IMR-90 (cell line): ENCODE results near the gene DEPDC1. TPM values are rescaled to one million over a fixed set of nuclear protein-coding genes. Genes with fewer than 3 reads are reported as not detected.

Experiments used
- ATAC-seq: fragments of 200-7000 bp; cut with Tn5 transposase; 2 replicates; pipeline ENCODE4 v1.9.1; 2020; ENCODE audit warnings: low read depth, mild to moderate bottlenecking, moderate library complexity
- BruUV-seq: library from RNA; stranded (reverse); fragments of 400-500 nt; replicated peaks from 2 replicates; lab custom pipeline; 2021; lab: Mats Ljungman, UMichigan
- CTCF ChIA-PET: fragments of 300-600 bp; formaldehyde crosslinking; extraction: SDS; loops from one replicate; lab custom pipeline; 2021; ENCODE audit warnings: antibody characterized with exemption; lab: Yijun Ruan, JAX
- POLR2A ChIA-PET: fragments of 300-600 bp; sonication (Branson Sonifier 250); formaldehyde crosslinking; loops from one replicate; lab custom pipeline; 2022; ENCODE audit warnings: antibody characterized with exemption; ENCODE audit not compliant: unreplicated experiment; lab: Charles Lee
- DNase-seq: peaks from one replicate; pipeline ENCODE4 v3.0.0; 2013
- H2AFZ ChIP-seq: replicated peaks from 2 replicates; pipeline ENCODE3; 2013; ENCODE audit warnings: low read length, mild to moderate bottlenecking; ENCODE audit not compliant: poor library complexity
- H2AK5ac ChIP-seq: 2 replicates; pipeline ENCODE4 v1.6.1; 2013; ENCODE audit warnings: low read depth, low read length, inconsistent platforms
- H2AK9ac ChIP-seq: replicated peaks from 2 replicates; pipeline ENCODE3; 2013; ENCODE audit warnings: mild to moderate bottlenecking, low read depth, low read length, moderate library complexity; ENCODE audit not compliant: poor library complexity
- H2BK120ac ChIP-seq: 2 replicates; pipeline ENCODE4 v1.6.1; 2013; ENCODE audit warnings: low read depth, low read length, inconsistent platforms
- H2BK15ac ChIP-seq: 3 replicates; pipeline ENCODE4 v1.6.1; 2013; ENCODE audit warnings: low read depth, low read length, inconsistent platforms
- H2BK20ac ChIP-seq: 2 replicates; pipeline ENCODE4 v1.6.1; 2013; ENCODE audit warnings: low read depth, mild to moderate bottlenecking, inconsistent platforms, low read length, moderate library complexity
- H2BK5ac ChIP-seq: 2 replicates; pipeline ENCODE4 v1.6.1; 2013; ENCODE audit warnings: mild to moderate bottlenecking, low read depth, low read length, inconsistent platforms; ENCODE audit not compliant: poor library complexity, severe bottlenecking
- H3K14ac ChIP-seq: replicated peaks from 2 replicates; pipeline ENCODE4 v1.6.1; 2013; ENCODE audit warnings: low read depth, low read length, inconsistent platforms
- H3K18ac ChIP-seq: 2 replicates; pipeline ENCODE4 v1.6.1; 2013; ENCODE audit warnings: low read depth, low read length, control low read depth
- H3K23ac ChIP-seq: 2 replicates; pipeline ENCODE4 v1.6.1; 2013; ENCODE audit warnings: low read depth, low read length, inconsistent platforms
- H3K27ac ChIP-seq: 2 replicates; pipeline ENCODE4 v1.5.1; 2013; ENCODE audit warnings: mild to moderate bottlenecking, control low read depth, low read length; ENCODE audit not compliant: insufficient read depth
- H3K27me3 ChIP-seq: 2 replicates; pipeline ENCODE4 v1.6.1; 2013; ENCODE audit warnings: low read length; ENCODE audit not compliant: control insufficient read depth, insufficient read depth
- H3K36me3 ChIP-seq: 2 replicates; pipeline ENCODE4 v1.6.1; 2013; ENCODE audit warnings: low read length, mixed read lengths; ENCODE audit not compliant: control insufficient read depth, insufficient read depth
- H3K4ac ChIP-seq: 2 replicates; pipeline ENCODE4 v1.6.1; 2013; ENCODE audit warnings: low read depth, low read length, inconsistent platforms
- H3K4me1 ChIP-seq: 2 replicates; pipeline ENCODE4 v1.6.1; 2013; ENCODE audit warnings: low read length, mixed read lengths; ENCODE audit not compliant: control insufficient read depth, insufficient read depth
- H3K4me2 ChIP-seq: 2 replicates; pipeline ENCODE4 v1.6.1; 2013; ENCODE audit warnings: low read depth, mild to moderate bottlenecking, control low read depth, low read length, moderate library complexity
- H3K4me3 ChIP-seq: 2 replicates; pipeline ENCODE4 v1.5.1; 2013; ENCODE audit warnings: low read depth, mild to moderate bottlenecking, control low read depth, low read length, moderate library complexity; ENCODE audit not compliant: insufficient read depth
- H3K56ac ChIP-seq: 2 replicates; pipeline ENCODE4 v1.6.1; 2013; ENCODE audit warnings: low read length, inconsistent platforms; ENCODE audit not compliant: insufficient read depth; ENCODE audit errors: extremely low read depth
- H3K79me1 ChIP-seq, 2 experiments: 2 replicates each; pipeline ENCODE4 v1.6.1; 2013; ENCODE audit warnings: low read length in 2 of 2, inconsistent platforms in 1 of 2, low read depth in 1 of 2
- H3K9ac ChIP-seq: 2 replicates; pipeline ENCODE4 v1.6.1; 2013; ENCODE audit warnings: low read depth, low read length, control low read depth
- H3K9me1 ChIP-seq: 2 replicates; pipeline ENCODE4 v1.6.1; 2013; ENCODE audit warnings: low read length, inconsistent platforms; ENCODE audit not compliant: insufficient read depth
- H3K9me3 ChIP-seq: 2 replicates; pipeline ENCODE4 v1.6.1; 2013; ENCODE audit warnings: low read length; ENCODE audit not compliant: control insufficient read depth, insufficient read depth
- H4K20me1 ChIP-seq: 2 replicates; pipeline ENCODE4 v1.6.1; 2013; ENCODE audit warnings: low read length, inconsistent platforms; ENCODE audit not compliant: insufficient read depth
- H4K5ac ChIP-seq: 2 replicates; pipeline ENCODE4 v1.6.1; 2013; ENCODE audit warnings: mild to moderate bottlenecking, low read depth, low read length, control low read depth
- H4K8ac ChIP-seq, 2 experiments: 2 replicates each; pipeline ENCODE4 v1.6.1; 2013; ENCODE audit warnings: low read depth in 2 of 2, low read length in 2 of 2, control low read depth in 1 of 2, inconsistent platforms in 1 of 2
- H4K91ac ChIP-seq: 2 replicates; pipeline ENCODE4 v1.6.1; 2013; ENCODE audit warnings: low read depth, low read length, inconsistent platforms; ENCODE audit not compliant: insufficient read depth
- BHLHE40 ChIP-seq: fragments of 150-350 bp; IDR thresholded peaks from 2 replicates; pipeline ENCODE4 v1.6.1; 2016; ENCODE audit warnings: mild to moderate bottlenecking, low read depth, low read length
- FOS ChIP-seq: fragments of 150-350 bp; IDR thresholded peaks from 2 replicates; pipeline ENCODE4 v1.6.1; 2016; ENCODE audit warnings: low read depth, low read length
- MAZ ChIP-seq: IDR thresholded peaks from 2 replicates; pipeline ENCODE4 v1.6.1; 2012; ENCODE audit warnings: low read depth, mild to moderate bottlenecking, low read length, improper control_type of control experiment, moderate library complexity, borderline replicate concordance
- MXI1 ChIP-seq: IDR thresholded peaks from 2 replicates; pipeline ENCODE4 v1.6.1; 2012; ENCODE audit warnings: low read depth, mild to moderate bottlenecking, low read length, moderate library complexity, borderline replicate concordance
- RCOR1 ChIP-seq: IDR thresholded peaks from 2 replicates; pipeline ENCODE4 v1.6.1; 2012; ENCODE audit warnings: mild to moderate bottlenecking, low read length, improper control_type of control experiment; ENCODE audit not compliant: insufficient replicate concordance
- USF2 ChIP-seq: fragments of 150-350 bp; IDR thresholded peaks from 2 replicates; pipeline ENCODE4 v1.6.1; 2017; ENCODE audit warnings: mild to moderate bottlenecking, antibody characterized with exemption, low read length, low read depth
- dilution Hi-C: fragments of 300-500 bp; cut with HindIII; formaldehyde crosslinking; loops from one replicate; pipeline ENCODE4 v1.14.3; 2018; ENCODE audit warnings: low sequenced_read_pairs; ENCODE audit not compliant: unreplicated experiment
- in situ Hi-C: fragments of 300-500 bp; cut with MboI; formaldehyde crosslinking; loops from 3 replicates; pipeline ENCODE4 v1.14.3; 2019; ENCODE audit warnings: low sequenced_read_pairs, inconsistent platforms, mixed read lengths
- intact Hi-C: fragments of 100-400 bp; cut with micrococcal nuclease; formaldehyde crosslinking; loops from 2 replicates; pipeline ENCODE4 v1.10.0; 2022
- polyA plus RNA-seq, 3 experiments: library from polyadenylated mRNA; depleted of rRNA; stranded (reverse); fragments of >200 nt; gene quantifications; 2 replicates each; pipeline ENCODE4 v1.2.3, GENCODE V29; 2012; ENCODE audit warnings: low replicate concordance in 1 of 3
- total RNA-seq: library from RNA; depleted of rRNA; stranded (reverse); fragments of >200 nt; gene quantifications from 2 replicates; pipeline ENCODE4 v1.2.3, GENCODE V29; 2012

Gene DEPDC1
- total and polyA plus RNA-seq, 2 of the 4 experiments (the other 2 are of a cell fraction) = 7.4 to 14.7 TPM

DNA sequence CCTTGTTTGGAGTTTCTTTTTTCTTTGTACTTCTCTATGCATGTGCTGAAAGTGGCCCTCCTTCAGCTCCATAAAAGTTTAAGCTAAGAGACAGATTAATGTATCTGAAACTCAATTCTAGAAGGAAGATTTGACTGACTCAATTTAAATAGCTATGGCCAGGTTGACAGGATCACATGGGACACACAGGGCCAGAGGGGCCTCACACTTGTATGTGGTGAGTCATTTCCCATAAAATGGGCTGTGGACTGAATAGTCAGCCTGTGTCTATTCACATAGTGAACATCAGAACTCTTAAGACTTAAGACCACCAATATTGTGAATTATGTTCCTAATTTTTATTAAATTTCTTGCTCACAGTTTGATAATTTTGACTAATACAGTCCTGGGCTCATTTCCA lies 45.7 kb upstream of the DEPDC1 start:
- H3K9me1 ChIP-seq = no peaks in the 10 kb centered on the region
- no peak for ATAC-seq
- CTCF ChIA-PET = interaction anchor here (0.9 kb wide), 1 partner anchor 12 kb away, joined by 3 read pairs; no protein-coding TSS in a partner anchor

More for the DNA sequence above, 45.7 kb upstream of the DEPDC1 start:
- TF ChIP-seq BHLHE40 (no peak), MXI1 (no peak), RCOR1 (no peak), USF2 (no peak), MAZ (no peak), FOS (no peak)
- Histone ChIP-seq H3K14ac (no peak overlapping the region), H4K5ac (no peak overlapping the region), H3K9me3 (no peaks in the 10 kb centered on the region), H3K27ac (no peak overlapping the region), H3K4me3 (no peak overlapping the region), H2BK120ac (no peak overlapping the region), H3K36me3 (no peaks in the 10 kb centered on the region), H4K8ac (no peak overlapping the region), H3K56ac (no peak overlapping the region), H3K23ac (no peak overlapping the region), H2AK9ac (no peak overlapping the region), H4K20me1 (no peaks in the 10 kb centered on the region), H3K27me3 (no peaks in the 10 kb centered on the region), H3K4me1 (no peaks in the 10 kb centered on the region), H4K91ac (no peak overlapping the region), H2BK15ac (no peak overlapping the region), H3K18ac (no peak overlapping the region), H2AFZ (no peak overlapping the region), H2BK20ac (no peak overlapping the region), H3K4ac (no peak overlapping the region), H3K9ac (no peak overlapping the region), H3K79me1 (no peaks in the 10 kb centered on the region), H2AK5ac (no peak overlapping the region), H3K4me2 (no peak overlapping the region), H2BK5ac (no peak overlapping the region)
- POLR2A ChIA-PET = no interaction called here
- in situ Hi-C loops (no loop called here), intact Hi-C loops (no loop called here), dilution Hi-C loops (no loop called here)
- no peak for DNase-seq
- no TSS peak for BruUV-seq
